MG63 (cell line): ENCODE measurements around the gene DPP7. TPM values are rescaled to one million over a fixed set of nuclear protein-coding genes. Genes with fewer than 3 reads are reported as not detected.
"Not testable (repeated sequence)": the region's sequence is repeated elsewhere in the genome, so short reads cannot be mapped to it uniquely, and the experiment has no call there.

Experiments used
- DNase-seq: peaks from one replicate; pipeline ENCODE4 v3.0.0-alpha.2; 2020
- H3K27me3 ChIP-seq: fragments of 250-450 bp; sonication (Bioruptor Pico); 2 replicates; pipeline ENCODE4 v1.5.1; 2020; ENCODE audit warnings: mild to moderate bottlenecking, moderate library complexity
- H3K36me3 ChIP-seq: fragments of 250-450 bp; sonication (Bioruptor Pico); 2 replicates; pipeline ENCODE4 v1.5.1; 2020; ENCODE audit warnings: mild to moderate bottlenecking, moderate library complexity
- H3K4me3 ChIP-seq: fragments of 250-450 bp; sonication (Bioruptor Pico); 2 replicates; pipeline ENCODE4 v1.5.1; 2020; ENCODE audit warnings: mild to moderate bottlenecking, moderate library complexity
- H3K9me3 ChIP-seq: fragments of 250-450 bp; sonication (Bioruptor Pico); 2 replicates; pipeline ENCODE4 v1.5.1; 2020; ENCODE audit warnings: mild to moderate bottlenecking, moderate library complexity
- total RNA-seq: library from RNA; depleted of rRNA; stranded (reverse); fragments of >200 nt; shearing (Covaris generic); gene quantifications from 2 replicates; pipeline ENCODE4 v1.2.3, GENCODE V29; 2014; ENCODE audit warnings: low replicate concordance

DPP7 gene
- total RNA-seq, 1 experiment from 2014 or later: 57.8 TPM

DNA sequence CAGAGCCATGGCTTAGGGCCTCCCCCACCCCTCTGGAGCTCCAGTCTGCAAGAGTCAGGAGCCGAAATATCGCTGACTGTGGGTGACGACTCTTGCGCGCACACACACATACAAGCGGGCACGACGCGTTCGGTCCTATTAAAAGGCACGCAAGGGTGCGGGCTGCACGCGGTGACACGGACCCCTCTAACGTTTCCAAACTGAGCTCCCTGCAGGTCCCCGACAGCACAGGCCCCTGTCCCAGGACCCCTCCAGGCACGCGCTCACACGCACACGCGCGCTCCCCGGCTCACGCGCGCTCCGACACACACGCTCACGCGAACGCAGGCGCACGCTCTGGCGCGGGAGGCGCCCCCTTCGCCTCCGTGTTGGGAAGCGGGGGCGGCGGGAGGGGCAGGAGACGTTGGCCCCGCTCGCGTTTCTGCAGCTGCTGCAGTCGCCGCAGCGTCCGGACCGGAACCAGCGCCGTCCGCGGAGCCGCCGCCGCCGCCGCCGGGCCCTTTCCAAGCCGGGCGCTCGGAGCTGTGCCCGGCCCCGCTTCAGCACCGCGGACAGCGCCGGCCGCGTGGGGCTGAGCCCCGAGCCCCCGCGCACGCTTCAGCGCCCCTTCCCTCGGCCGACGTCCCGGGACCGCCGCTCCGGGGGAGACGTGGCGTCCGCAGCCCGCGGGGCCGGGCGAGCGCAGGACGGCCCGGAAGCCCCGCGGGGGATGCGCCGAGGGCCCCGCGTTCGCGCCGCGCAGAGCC is 24.4 kb upstream of the DPP7 start, which contains the start of gene GRIN1:
GRIN1 (plus strand) TSS at position 433 of the 746 bp plus-strand sequence. CDS start 333 bp downstream, outside the sequence.
- Histone ChIP-seq H3K36me3 (no peaks in the 10 kb centered on the region), H3K27me3 (peaks cover 25% of the 10 kb centered on the region), H3K4me3 (no peak within 1 kb of the TSS), H3K9me3 (no peaks in the 10 kb centered on the region)
- DNase-seq: no peak

DNA sequence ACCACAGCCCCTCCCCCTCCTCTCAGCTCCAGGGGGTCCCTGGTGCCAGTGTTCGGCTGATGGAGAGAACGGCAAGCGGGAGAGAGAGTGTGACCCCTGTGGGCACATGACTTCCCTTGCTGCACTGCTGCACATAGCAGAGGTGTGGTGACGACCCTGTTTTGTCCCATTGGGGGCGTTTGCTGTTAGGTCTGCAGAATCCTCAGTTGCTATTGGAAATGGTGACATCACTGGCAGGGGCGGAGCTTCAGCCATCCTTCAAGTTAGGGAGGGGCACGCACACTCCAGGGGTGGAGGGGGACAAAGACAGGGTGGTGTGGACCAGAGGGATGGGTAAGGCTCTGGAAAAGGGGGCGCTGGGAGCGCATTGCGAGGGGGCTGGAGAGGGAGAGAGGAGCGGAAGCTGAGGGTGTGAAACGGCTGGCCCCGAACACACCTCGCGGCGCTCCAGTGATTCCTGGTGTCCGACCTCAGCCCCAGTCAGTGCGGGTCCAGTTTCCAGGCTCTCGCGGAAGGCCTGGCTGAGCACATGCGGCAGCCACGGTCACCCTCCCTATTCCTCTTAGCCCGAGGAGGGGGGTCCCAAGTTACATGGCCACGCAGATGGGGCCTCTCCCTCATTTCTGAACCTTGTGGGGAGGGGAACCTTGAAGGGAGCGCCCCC is 23.7 kb upstream of the DPP7 start:
- DNase-seq: no peak
- H3K27me3 ChIP-seq: peaks cover 25% of the 10 kb centered on the region
- H3K9me3 ChIP-seq: no peaks in the 10 kb centered on the region
- no peak overlapping the region for H3K4me3 ChIP-seq
- no peaks in the 10 kb centered on the region for H3K36me3 ChIP-seq

DNA sequence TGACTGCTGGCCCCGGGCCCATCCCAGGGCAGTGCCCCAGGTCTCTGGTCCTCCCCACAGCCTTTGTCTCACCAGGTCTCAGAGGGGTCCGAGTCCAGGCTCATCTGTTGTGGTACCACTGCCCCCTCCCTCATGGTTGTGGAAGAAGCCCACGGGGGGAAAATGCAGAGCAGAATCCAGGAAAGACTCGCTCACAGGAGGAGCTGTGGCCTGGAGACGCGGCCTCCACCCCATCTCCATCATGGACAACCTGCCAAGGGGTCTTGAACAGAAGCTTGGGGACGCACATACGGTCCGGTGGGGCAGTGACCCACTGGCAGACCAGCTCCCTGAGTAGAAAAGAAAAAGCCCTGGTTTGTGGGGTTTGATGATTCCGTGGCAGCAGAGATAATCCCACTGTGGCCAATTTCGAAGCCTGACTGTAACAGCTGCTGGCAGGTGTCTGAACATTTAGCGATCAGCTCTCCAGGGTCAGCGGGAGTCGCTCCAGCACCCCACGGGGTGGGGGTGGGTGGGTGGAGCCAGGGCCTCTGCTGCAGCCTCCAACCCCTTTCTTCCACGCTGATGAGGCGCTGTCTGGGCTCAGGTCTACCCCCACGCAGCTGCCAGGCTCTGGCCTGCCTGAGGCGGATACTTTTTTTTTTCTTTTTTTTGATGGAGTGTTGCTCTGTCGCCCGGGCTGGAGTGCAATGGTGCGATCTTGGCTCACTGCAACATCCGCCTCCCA is 22.5 kb upstream of the DPP7 start:
- H3K9me3 ChIP-seq: no peaks in the 10 kb centered on the region
- H3K27me3 ChIP-seq: peaks cover 25% of the 10 kb centered on the region
- DNase-seq: no peak
- H3K36me3 ChIP-seq: no peaks in the 10 kb centered on the region
- H3K4me3 ChIP-seq: no peak overlapping the region

DNA sequence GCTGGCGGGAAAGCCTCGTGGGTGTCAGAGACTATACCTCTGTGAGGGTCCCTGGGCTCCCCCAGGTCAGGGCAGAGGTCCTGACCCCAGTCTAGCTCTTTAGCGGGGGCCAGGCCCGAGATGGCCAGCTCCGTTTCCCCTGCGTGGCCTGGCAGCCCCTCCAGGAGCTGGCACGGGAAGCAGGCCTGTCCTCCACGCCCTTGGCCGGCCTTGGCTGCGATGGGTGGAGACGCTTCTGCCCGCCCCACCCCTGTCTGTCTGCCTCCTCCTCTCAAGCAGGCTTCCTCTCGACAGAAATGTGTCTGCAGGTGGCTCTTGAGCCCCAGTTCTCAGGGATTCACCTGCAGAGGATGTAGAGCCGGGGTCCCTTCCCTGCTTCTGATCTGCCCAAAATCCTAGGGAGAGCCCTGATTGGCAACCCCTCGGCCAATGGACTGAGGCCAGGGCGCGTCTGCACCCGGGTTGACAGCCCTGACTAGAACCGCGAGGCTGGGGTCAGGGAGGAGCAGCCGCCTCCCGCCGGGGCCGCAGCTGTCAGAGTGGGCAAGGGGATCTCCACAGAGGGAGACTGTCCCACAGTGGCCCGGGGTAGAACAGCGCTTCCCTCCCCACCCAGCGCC is 21.8 kb upstream of the DPP7 start:
- H3K27me3 ChIP-seq: peaks cover 25% of the 10 kb centered on the region
- H3K36me3 ChIP-seq: no peaks in the 10 kb centered on the region
- H3K9me3 ChIP-seq: no peaks in the 10 kb centered on the region
- no peak for DNase-seq
- no peak overlapping the region for H3K4me3 ChIP-seq

DNA sequence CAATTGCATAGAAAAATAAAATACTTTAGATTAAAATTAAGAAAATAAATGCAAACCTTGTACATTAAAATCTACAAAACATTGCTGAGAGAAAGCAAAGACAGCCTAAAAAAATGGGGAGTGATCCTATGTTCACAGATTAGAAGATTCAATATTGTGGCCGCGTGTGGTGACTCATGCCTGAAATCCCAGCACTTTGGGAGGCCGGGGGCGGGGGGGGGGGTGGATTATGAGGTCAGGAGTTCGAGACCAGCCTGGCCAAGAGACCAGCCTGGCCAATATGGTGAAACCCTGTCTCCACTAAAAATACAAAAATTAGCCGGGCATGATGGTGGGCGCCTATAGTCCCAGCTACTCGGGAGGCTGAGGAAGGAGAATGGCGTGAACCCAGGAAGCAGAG is 20.6 kb upstream of the DPP7 start:
- not testable (repeated sequence) for H3K36me3 ChIP-seq, H3K9me3 ChIP-seq, DNase-seq, H3K4me3 ChIP-seq
- H3K27me3 ChIP-seq: peaks cover 21% of the 10 kb centered on the region

DNA sequence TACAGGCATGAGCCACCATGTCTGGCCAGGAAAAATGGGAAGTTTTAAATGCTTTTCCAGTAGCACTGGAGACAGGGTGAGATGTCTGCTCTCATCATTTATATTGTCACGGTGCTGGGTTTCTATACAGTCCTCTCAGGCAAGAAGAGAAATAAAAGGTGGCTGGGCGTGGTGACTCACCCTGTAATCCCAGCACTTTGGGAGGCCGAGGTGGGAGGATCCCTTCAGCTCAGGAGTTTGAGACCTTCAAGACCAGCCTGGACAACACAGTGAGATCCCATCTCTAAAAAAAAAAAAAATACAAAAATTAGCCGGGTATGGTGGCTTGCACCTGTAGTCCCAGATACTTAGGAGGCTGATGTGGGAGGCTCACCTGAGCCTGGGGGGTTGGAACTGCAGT is 19.7 kb upstream of the DPP7 start:
- Histone ChIP-seq H3K27me3 (peaks cover 13% of the 10 kb centered on the region), H3K4me3 (no peak overlapping the region), H3K9me3 (no peaks in the 10 kb centered on the region), H3K36me3 (no peaks in the 10 kb centered on the region)
- no peak for DNase-seq

DNA sequence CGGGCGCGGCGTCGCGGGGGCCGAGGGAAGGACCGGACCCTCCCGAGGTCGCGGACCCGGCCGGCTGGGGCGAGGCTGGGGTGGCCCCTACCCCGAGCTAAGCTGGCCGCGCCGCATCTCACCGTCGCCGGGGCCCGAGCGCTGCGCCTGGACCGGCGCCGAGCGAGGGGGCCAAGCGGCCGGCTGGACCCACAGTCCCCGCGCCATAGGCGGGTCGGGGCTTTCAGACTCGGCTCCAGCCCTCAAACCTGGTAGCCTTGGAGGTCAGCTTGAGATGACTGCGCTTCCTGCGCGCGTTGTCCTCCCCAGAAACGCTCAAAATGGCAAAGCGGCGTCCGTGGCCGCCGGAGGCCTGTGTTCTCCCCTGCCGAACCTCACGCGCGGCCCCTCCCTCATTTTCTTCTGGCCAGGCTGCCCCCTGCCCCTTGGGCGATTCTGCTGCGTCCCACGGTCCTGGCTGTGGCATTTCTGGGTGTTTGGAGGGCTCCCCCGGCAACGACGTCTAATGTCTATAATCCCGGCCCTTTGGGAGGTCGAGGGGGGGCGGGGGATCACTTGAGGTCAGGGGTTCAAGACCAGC is 15.7 kb upstream of the DPP7 start:
- Histone ChIP-seq H3K27me3 (no peaks in the 10 kb centered on the region), H3K9me3 (no peaks in the 10 kb centered on the region), H3K4me3 (peak overlapping the region; percentile 77), H3K36me3 (no peaks in the 10 kb centered on the region)
- peak; percentile 29 for DNase-seq

DNA sequence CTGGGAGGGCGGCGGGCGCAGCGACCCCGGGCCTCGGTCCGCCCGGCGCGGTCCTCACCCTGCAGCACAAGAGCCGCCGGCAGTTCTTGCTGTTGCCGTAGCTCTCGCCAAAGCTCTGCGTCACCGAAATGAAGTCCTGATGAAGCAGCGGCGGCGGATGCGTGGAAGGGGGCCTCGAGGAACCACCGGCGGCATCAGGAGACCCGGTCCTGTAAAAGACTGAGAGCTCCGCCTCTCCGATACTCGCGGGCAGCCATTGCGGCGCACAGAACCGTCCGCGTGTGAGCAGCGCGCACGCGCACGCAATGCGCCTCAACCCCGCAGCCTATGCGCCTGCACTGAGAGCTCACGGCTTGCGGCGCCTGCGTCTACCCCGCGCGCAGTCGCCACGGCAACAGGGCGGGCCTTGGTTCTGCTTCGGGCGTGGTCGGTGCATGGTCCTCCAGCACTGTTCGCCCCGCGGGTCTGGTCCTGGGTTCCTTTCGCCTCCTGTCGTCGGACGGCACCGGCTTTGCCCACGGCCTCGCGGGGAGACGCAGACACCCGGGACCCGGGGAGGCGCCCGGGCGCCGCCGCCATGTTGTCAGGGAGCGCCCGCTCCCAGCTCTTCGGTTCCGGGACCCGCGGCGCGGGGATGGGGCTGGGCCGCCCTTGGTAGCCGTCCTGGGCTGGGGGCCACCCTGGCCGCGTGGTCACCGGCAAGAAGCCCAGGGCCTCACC is 15.1 kb upstream of the DPP7 start:
- no peaks in the 10 kb centered on the region for H3K36me3 ChIP-seq
- H3K27me3 ChIP-seq: no peaks in the 10 kb centered on the region
- H3K4me3 ChIP-seq: peak overlapping the region; percentile 77
- DNase-seq: peak; percentile 94
- no peaks in the 10 kb centered on the region for H3K9me3 ChIP-seq

DNA sequence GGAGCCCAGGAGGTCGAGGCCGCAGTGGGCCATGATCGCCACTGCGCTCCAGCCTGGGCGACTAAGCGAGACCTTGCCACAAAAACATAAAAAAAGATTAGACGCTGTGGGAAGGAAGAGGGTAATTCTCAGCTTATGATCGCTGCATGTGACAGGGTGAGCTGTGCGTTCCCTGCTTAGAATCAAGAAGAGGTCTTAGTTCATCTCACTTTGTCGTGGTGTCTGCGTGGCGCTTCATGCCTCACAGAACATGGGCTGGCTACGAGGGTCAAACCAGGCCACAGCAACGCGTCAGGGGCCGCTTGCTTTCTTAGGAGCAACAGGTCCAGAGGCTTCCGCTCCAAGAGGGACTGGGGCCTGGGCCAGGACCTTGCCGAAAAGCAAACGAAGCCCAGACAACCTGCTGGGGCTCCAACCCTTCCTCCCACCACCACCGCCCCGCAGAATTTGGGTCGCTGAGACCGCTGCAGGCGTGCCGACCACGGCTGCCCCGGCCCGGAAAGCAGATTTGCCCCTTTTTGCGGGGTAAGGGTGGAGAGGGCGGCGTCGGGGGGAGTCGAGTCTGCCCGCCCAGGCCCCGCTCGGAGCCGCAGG is 14.4 kb upstream of the DPP7 start:
- Histone ChIP-seq H3K9me3 (no peaks in the 10 kb centered on the region), H3K4me3 (peak overlapping the region; percentile 77), H3K27me3 (no peaks in the 10 kb centered on the region), H3K36me3 (no peaks in the 10 kb centered on the region; the same call in 1 of the 2 replicates)
- peak; percentile 32 for DNase-seq

DNA sequence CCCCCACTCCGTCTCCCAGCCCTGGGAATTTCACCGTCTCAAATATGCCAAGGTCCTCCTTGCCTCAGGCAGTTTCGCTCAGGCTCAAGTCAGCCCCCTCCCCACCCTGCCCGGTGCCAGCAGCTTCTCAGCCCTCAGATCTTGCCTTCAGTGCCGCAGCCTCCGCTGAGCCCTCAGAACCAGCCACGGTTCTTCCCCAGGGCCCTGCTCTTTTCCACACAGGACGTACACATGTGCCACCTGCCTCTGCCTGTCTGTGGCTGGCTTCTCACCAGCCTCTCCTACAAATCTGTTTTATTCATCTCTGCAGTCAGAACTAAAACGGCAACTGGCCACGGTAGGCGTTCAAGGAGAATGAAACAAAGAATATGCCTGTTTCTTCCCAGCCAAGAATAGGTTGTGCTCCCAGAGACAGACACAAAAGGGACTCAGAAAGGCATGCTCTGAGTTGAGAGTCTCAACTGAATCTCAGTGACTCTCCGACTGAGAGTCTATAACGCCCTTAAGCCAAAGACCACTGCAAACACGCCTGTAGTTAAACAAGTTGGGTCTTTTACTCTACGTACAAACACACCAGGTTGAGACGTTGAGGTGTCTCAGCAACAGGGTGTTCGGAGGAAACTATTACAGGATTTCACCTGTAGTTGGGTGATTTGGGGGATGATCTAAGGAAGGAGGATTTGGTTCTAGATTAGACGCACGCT is 13.8 kb upstream of the DPP7 start:
- H3K36me3 ChIP-seq: no peaks in the 10 kb centered on the region; the same call in 1 of the 2 replicates
- H3K9me3 ChIP-seq: no peaks in the 10 kb centered on the region
- no peak for DNase-seq
- no peaks in the 10 kb centered on the region for H3K27me3 ChIP-seq
- H3K4me3 ChIP-seq: peak overlapping the region; percentile 77

DNA sequence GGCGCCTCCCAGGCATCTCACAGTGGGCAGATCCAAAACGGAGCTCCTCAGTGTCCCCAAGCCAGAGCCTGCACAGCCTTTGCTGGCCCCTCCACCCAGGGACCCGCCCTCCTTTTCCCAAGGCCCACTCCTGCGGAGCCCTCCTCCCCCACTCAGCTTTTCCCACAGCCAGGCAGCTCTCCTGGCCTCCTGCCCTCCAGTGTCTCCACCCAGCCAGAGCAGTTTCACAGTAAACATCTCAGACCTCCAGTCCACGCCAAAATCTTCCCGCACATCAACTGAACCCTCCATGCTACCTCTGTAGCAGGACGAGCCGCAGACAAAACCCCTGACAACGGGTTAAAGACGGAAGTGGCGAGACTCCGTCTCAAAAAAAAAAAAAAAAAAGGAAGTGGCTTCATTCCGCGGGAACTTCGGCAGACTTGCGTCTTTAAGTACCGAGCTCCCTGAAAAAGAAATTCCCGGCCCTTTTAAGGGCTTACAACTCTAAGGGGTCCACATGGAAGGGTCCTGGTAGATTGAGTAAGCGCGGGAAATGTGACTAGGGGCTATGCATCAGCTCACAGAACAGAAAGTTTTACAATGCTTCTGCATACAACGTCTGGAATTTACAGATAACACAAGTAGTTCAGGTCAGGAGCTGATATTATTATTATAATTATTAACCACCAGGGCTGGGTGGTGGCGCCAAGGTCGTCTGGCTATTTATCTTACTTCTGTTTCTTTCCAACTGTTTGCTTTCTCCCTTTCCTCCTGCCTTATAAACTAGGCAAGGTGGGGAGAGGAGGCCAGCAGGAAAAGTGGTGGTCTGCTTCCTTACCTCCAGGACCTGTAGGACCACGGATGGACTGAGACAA is 13.0 kb upstream of the DPP7 start:
- peak overlapping the region; percentile 77 for H3K4me3 ChIP-seq
- no peak for DNase-seq
- H3K27me3 ChIP-seq: no peaks in the 10 kb centered on the region
- no peaks in the 10 kb centered on the region for H3K9me3 ChIP-seq
- H3K36me3 ChIP-seq: no peaks in the 10 kb centered on the region; the same call in 1 of the 2 replicates

DNA sequence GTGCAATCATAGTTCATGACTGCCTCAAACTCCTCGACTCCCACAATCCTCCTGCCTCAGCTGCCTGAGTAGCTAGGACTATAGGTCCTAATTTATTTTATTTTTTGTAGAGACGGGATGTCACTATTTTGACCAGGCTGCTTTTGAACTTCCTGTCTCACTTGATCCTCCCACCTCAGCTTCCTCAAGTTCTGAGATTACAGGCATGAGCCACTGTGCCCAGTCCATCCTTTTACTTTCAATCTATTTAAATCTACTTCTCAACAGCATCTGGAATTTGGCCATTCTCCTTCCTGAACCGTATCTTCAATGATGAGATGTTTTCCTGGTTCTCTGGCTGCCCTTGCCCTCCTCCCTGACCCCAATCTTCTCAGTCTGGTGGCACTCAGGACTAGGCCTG is 12.3 kb upstream of the DPP7 start:
- Histone ChIP-seq H3K27me3 (no peaks in the 10 kb centered on the region), H3K36me3 (no peaks in the 10 kb centered on the region; the same call in 1 of the 2 replicates), H3K9me3 (no peaks in the 10 kb centered on the region), H3K4me3 (no peak overlapping the region)
- DNase-seq: no peak

DNA sequence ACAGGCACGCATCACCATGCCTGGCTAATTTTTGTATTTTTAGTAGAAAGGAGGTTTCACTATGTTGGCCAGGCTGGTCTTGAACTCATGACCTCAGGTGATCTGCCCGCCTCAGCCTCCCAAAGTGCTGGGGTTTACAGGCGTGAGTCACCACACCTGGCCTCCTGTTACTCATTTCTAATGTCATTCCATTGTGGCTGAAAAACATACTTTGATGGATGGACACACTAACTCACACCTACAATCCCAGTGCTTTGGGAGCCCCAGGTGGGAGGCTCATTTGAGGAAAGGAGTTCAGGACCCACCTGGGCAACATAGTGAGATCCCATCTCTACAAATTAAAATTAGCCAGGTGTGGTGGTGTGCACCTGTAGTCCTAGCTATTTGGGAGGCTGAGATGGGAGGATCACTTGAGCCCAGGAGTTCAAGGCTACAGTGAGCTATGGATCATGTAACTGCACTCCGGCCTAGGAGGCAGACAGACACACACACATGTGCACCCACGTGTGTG is 9.5 kb upstream of the DPP7 start:
- not testable (repeated sequence) for H3K4me3 ChIP-seq, H3K36me3 ChIP-seq, DNase-seq, H3K9me3 ChIP-seq, H3K27me3 ChIP-seq

DNA sequence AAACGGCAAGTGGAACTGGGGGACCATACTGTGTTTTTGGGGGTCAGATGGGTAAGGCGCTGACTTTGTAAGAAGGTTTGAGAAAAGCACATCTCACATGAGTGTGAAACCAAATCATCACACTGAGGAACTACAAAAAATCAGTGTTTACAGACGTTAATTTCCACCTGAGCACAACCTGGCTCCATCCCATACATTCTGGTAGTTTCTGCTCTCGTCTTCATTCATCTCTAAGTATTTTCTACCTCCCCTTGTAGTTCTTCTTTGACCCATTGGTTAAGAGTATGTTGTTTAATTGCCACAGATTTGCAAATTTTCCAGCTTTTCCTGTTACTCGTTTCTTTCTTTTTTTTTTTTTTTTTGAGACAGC is 8.9 kb upstream of the DPP7 start:
- DNase-seq: no peak
- no peaks in the 10 kb centered on the region; the same call in 1 of the 2 replicates for H3K36me3 ChIP-seq
- H3K4me3 ChIP-seq: no peak overlapping the region
- H3K27me3 ChIP-seq: no peaks in the 10 kb centered on the region
- H3K9me3 ChIP-seq: no peaks in the 10 kb centered on the region
